ENCODE data around the gene NSMCE1.

DNA sequence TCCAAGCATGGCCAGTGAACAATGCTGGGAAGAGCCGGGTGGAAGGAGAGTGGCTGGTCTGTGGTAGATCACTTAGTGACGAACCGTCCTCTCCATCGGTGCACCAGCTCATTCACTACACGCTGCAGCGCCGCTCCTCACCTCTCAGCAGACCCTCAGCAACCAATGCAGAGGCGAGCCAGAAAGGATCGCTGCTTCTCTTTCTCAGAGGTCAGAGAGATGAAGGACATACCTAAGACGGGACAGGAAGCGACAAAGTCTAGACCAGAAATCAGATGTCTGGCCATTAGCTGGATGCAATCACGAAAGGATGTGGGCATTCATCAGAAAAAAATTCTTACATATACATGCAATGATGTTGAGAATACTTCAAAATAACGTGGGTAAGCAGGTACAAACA is 26.9 kb downstream of the NSMCE1 start:
- TF ChIP-seq, protein P1, sequence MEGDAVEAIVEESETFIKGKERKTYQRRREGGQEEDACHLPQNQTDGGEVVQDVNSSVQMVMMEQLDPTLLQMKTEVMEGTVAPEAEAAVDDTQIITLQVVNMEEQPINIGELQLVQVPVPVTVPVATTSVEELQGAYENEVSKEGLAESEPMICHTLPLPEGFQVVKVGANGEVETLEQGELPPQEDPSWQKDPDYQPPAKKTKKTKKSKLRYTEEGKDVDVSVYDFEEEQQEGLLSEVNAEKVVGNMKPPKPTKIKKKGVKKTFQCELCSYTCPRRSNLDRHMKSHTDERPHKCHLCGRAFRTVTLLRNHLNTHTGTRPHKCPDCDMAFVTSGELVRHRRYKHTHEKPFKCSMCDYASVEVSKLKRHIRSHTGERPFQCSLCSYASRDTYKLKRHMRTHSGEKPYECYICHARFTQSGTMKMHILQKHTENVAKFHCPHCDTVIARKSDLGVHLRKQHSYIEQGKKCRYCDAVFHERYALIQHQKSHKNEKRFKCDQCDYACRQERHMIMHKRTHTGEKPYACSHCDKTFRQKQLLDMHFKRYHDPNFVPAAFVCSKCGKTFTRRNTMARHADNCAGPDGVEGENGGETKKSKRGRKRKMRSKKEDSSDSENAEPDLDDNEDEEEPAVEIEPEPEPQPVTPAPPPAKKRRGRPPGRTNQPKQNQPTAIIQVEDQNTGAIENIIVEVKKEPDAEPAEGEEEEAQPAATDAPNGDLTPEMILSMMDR (IDR thresholded peaks at IDR 0.05), result no peak
- TF ChIP-seq POLR2A (IDR thresholded peaks at IDR 0.05), result no peak
